Progenitor cell of endocrine pancreas (in vitro differentiated cells): Measurements from ENCODE around the gene CELF4. TPM values are rescaled to one million over a fixed set of nuclear protein-coding genes. Genes with fewer than 3 reads are reported as not detected.

Experiments used
- DNase-seq: peaks from one replicate; pipeline ENCODE4 v3.0.0; 2021; ENCODE audit warnings: low spot score; ENCODE audit not compliant: unreplicated experiment
- H3K27ac Mint-ChIP-seq: 2 replicates; pipeline ENCODE4 v1.8.0; 2021; ENCODE audit warnings: mild to moderate bottlenecking, moderate library complexity, mixed read lengths
- H3K27me3 Mint-ChIP-seq: 2 replicates; pipeline ENCODE4 v1.8.0; 2021; ENCODE audit warnings: mixed read lengths
- H3K36me3 Mint-ChIP-seq: 2 replicates; pipeline ENCODE4 v1.8.0; 2022; ENCODE audit warnings: mixed read lengths; ENCODE audit not compliant: insufficient read depth
- H3K4me1 Mint-ChIP-seq: 2 replicates; pipeline ENCODE4 v1.8.0; 2021; ENCODE audit warnings: low read depth, mixed read lengths
- H3K4me3 Mint-ChIP-seq: 2 replicates; pipeline ENCODE4 v1.8.0; 2021; ENCODE audit warnings: low read depth, mild to moderate bottlenecking, moderate library complexity, mixed read lengths
- H3K9me3 Mint-ChIP-seq: 2 replicates; pipeline ENCODE4 v1.8.0; 2021; ENCODE audit warnings: low read depth, mixed read lengths
- total RNA-seq: library from RNA; stranded (reverse); gene quantifications from 2 replicates; pipeline ENCODE4 v1.2.1, GENCODE V29; 2021
- TF ChIP-seq, protein P1 (sequence below): fragments of 200-600 bp; sonication (generic); IDR thresholded peaks from one replicate; pipeline ENCODE4 v1.5.0; 2021; ENCODE audit warnings: antibody characterized with exemption, mild to moderate bottlenecking; ENCODE audit not compliant: unreplicated experiment

CELF4 gene
- total RNA-seq, 1 donor from 2014 or later = 4.6 TPM

DNA sequence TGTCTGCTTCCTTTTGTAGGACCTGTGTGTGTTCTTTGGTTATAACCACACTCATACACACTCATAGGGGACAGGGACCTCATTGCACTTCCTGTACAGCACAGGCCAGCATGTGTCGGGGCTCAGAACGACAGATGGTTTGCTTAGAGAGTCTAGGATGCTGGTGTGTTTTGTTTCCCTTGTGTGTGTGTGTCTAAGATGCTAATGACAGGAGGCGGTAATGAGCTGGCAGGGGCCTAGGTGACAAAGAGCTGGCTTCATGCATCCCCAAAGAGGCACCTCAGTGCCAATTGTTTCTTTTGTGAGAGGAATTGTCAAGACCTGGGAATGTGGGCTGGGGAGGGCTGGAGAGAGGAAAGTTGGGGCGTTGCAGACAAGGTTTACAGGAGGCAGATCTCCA, 66.6 kb downstream of the CELF4 start:
- H3K27me3 Mint-ChIP-seq = peaks cover 10% of the 10 kb centered on the region
- no peaks in the 10 kb centered on the region for H3K4me1 Mint-ChIP-seq
- no peak for DNase-seq
- TF ChIP-seq, protein P1, sequence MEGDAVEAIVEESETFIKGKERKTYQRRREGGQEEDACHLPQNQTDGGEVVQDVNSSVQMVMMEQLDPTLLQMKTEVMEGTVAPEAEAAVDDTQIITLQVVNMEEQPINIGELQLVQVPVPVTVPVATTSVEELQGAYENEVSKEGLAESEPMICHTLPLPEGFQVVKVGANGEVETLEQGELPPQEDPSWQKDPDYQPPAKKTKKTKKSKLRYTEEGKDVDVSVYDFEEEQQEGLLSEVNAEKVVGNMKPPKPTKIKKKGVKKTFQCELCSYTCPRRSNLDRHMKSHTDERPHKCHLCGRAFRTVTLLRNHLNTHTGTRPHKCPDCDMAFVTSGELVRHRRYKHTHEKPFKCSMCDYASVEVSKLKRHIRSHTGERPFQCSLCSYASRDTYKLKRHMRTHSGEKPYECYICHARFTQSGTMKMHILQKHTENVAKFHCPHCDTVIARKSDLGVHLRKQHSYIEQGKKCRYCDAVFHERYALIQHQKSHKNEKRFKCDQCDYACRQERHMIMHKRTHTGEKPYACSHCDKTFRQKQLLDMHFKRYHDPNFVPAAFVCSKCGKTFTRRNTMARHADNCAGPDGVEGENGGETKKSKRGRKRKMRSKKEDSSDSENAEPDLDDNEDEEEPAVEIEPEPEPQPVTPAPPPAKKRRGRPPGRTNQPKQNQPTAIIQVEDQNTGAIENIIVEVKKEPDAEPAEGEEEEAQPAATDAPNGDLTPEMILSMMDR = no peak
- no peak overlapping the region for H3K4me3 Mint-ChIP-seq
- no peaks in the 10 kb centered on the region for H3K9me3 Mint-ChIP-seq
- H3K27ac Mint-ChIP-seq = no peak overlapping the region
- H3K36me3 Mint-ChIP-seq = no peaks in the 10 kb centered on the region

DNA sequence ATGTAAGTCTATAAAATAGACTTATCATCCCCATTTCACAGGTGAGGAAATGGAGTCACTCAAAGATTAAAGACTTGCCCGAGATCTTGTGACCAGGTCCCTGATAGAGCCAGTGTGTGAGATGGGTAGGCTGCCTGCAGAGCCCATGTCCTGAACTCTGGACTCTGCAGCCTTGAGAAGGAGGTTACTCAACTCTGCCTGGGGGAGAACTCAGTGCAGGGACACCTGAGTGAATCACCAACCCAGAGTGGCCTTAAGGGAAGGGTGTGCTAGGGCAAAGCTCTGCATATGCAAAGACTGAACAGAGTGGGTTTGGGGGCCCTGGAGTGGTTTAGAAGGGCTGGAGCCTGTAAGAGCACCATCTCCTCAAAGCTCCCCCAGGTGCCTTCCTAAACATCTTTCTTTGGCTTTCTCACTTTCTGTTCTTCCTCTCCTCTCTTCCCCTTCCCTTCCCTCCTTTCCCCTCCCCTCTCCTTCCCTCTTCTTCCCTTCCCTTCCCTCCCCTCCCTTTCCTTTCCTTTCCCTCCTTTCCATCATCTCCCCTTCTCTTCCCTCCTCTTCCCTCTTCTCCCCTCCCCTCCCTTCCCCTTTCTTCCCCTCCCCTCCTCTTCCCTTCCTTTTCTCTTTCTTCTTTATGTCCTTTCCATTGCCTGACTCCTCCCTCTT, 67.6 kb downstream of the CELF4 start:
- H3K4me1 Mint-ChIP-seq = no peaks in the 10 kb centered on the region
- no peaks in the 10 kb centered on the region for H3K9me3 Mint-ChIP-seq
- DNase-seq = no peak
- TF ChIP-seq, protein P1 = no peak
- no peak overlapping the region for H3K27ac Mint-ChIP-seq
- H3K36me3 Mint-ChIP-seq = no peaks in the 10 kb centered on the region
- peaks cover 13% of the 10 kb centered on the region for H3K27me3 Mint-ChIP-seq
- H3K4me3 Mint-ChIP-seq = no peak overlapping the region

DNA sequence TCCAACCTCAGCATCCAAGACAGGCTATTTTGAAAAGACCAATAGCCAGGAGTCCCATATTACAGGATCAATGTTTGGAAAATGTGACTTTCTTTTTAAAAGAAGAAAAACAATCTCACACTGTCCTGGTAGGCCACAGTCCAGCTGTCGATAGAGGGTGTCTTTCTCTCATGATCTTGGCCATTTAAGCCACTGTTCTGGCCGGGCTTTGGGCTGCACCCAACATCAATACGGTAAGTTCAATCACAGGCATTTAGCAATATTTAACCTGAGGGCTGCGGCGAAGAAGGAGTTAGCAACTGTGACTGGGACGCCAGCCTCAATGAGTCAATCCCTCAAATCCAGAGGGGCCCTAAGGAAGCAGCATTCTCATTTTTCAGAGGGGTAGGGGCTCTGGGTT, 69.0 kb downstream of the CELF4 start:
- H3K4me1 Mint-ChIP-seq = no peaks in the 10 kb centered on the region
- TF ChIP-seq, protein P1 = no peak

DNA sequence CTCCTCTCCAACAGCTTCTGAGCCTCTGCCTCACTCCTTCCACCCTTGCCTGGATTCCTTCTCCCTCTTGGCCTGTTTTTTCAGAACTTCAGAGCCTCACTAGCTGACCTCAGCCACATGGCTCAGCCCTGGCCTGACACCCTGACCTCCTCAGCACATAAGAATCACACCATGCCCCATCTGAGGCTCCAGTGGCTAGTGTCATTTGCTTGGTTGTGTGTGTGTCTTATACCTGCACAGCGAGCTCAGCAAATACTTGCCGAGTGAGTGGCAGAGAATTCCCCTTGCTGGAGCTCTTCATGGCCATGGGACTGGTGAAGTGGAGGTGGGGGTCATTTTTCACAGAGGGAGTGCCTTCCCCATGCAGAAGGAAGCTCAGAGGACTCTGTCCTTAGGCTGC, 70.2 kb downstream of the CELF4 start:
- H3K27ac Mint-ChIP-seq = no peak overlapping the region
- no peaks in the 10 kb centered on the region for H3K4me1 Mint-ChIP-seq
- no peaks in the 10 kb centered on the region for H3K36me3 Mint-ChIP-seq
- no peak for DNase-seq
- H3K4me3 Mint-ChIP-seq = no peak overlapping the region
- H3K27me3 Mint-ChIP-seq = peaks cover 20% of the 10 kb centered on the region
- TF ChIP-seq, protein P1 = no peak
- no peaks in the 10 kb centered on the region for H3K9me3 Mint-ChIP-seq

More for the DNA sequence above, 69.0 kb downstream of the CELF4 start:
- H3K27ac Mint-ChIP-seq = no peak overlapping the region
- H3K27me3 Mint-ChIP-seq = peaks cover 13% of the 10 kb centered on the region
- no peaks in the 10 kb centered on the region for H3K9me3 Mint-ChIP-seq
- no peaks in the 10 kb centered on the region for H3K36me3 Mint-ChIP-seq
- no peak overlapping the region for H3K4me3 Mint-ChIP-seq
- no peak for DNase-seq

DNA sequence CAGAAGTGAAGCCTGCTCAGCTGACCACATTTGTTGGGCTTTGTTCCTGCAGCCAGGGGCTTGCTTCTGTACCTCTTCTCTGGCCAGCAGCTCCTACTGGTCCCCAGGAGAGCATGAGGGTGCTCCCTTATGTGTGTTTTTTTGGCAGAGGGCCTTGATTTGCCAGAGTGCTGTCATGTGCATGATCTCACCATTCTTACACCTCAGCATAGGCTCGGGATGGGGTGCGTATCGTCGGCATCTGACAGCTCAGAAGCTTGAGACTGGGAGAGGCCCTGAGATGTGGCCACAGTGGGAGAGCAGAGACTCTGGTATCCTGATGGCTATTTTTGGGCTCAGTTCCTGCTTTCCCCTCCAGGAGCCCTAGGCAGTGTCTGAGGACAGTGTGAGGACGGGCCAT, 71.2 kb downstream of the CELF4 start:
- peaks cover 25% of the 10 kb centered on the region for H3K27me3 Mint-ChIP-seq
- no peak for DNase-seq
- TF ChIP-seq, protein P1 = no peak
- no peaks in the 10 kb centered on the region for H3K4me1 Mint-ChIP-seq
- no peak overlapping the region for H3K27ac Mint-ChIP-seq
- H3K36me3 Mint-ChIP-seq = no peaks in the 10 kb centered on the region
- no peak overlapping the region for H3K4me3 Mint-ChIP-seq
- H3K9me3 Mint-ChIP-seq = no peaks in the 10 kb centered on the region
